HEK293 (cell line): ENCODE data around the gene SDF2.

Experiments
- CTCF ChIA-PET: fragments of 350-600 bp; formaldehyde crosslinking; extraction: SDS; loops from one replicate; lab custom pipeline; 2021; ENCODE audit warnings: antibody characterized with exemption; lab: Yijun Ruan, JAX
- POLR2A ChIA-PET: fragments of 300-600 bp; formaldehyde crosslinking; extraction: SDS; loops from one replicate; lab custom pipeline; 2020; ENCODE audit warnings: antibody characterized with exemption, inconsistent platforms; lab: Yijun Ruan, JAX
- H3K27ac ChIP-seq: fragments of 200-500 bp; sonication (Bioruptor generic); 2 replicates; pipeline ENCODE4 v1.5.1; 2014; ENCODE audit warnings: low read depth, low read length, control low read depth, inconsistent platforms; ENCODE audit errors: extremely low read depth
- H3K36me3 ChIP-seq, 2 experiments: fragments of 200-500 bp in 1 of 2; sonication (Bioruptor generic) in 1 of 2; 1 replicate in 1 of 2; 2 replicates in 1 of 2; pipeline ENCODE4 v1.5.1; 2014 to 2017; ENCODE audit warnings: inconsistent platforms in 2 of 2, low read length in 2 of 2; ENCODE audit not compliant: control insufficient read depth in 2 of 2, insufficient read depth in 1 of 2
- H3K4me1 ChIP-seq: fragments of 200-500 bp; sonication (Bioruptor generic); 2 replicates; pipeline ENCODE4 v1.5.1; 2014; ENCODE audit warnings: mild to moderate bottlenecking, low read length, inconsistent platforms; ENCODE audit not compliant: control insufficient read depth, insufficient read depth
- H3K4me3 ChIP-seq: 2 replicates; pipeline ENCODE4 v1.5.1; 2011; ENCODE audit warnings: low read depth, mild to moderate bottlenecking, control low read depth, low read length, moderate library complexity
- H3K9me3 ChIP-seq: fragments of 200-500 bp; sonication (Bioruptor generic); 2 replicates; pipeline ENCODE4 v1.5.1; 2014; ENCODE audit warnings: low read depth, low read length, inconsistent platforms; ENCODE audit not compliant: control insufficient read depth, insufficient read depth
- BCL6B ChIP-seq: fragments of 450-650 bp; formaldehyde crosslinking; IDR thresholded peaks from 2 replicates; pipeline ENCODE4 v1.5.1; 2017; ENCODE audit warnings: missing biosample characterization, missing genetic modification characterization
- KLF1 ChIP-seq: fragments of 450-650 bp; formaldehyde crosslinking; IDR thresholded peaks from 2 replicates; pipeline ENCODE4 v1.5.1; 2016; ENCODE audit warnings: missing biosample characterization, missing genetic modification characterization
- REPIN1 ChIP-seq: fragments of 450-650 bp; formaldehyde crosslinking; IDR thresholded peaks from 2 replicates; pipeline ENCODE4 v1.5.1; 2017; ENCODE audit warnings: missing biosample characterization, missing genetic modification characterization, low read depth
- REST ChIP-seq: fragments of 450-650 bp; formaldehyde crosslinking; IDR thresholded peaks from 2 replicates; pipeline ENCODE4 v1.5.1; 2016; ENCODE audit warnings: missing biosample characterization, missing genetic modification characterization
- ZBTB26 ChIP-seq: fragments of 450-650 bp; formaldehyde crosslinking; optimal IDR thresholded peaks from 2 replicates; pipeline ENCODE3; 2016; ENCODE audit warnings: missing biosample characterization, mild to moderate bottlenecking, missing genetic modification characterization
- ZFP3 ChIP-seq: fragments of 450-650 bp; formaldehyde crosslinking; IDR thresholded peaks from 2 replicates; pipeline ENCODE4 v1.5.1; 2016; ENCODE audit warnings: low read depth, missing biosample characterization, missing genetic modification characterization
- ZNF121 ChIP-seq: fragments of 450-650 bp; formaldehyde crosslinking; IDR thresholded peaks from 2 replicates; pipeline ENCODE4 v1.5.1; 2016; ENCODE audit warnings: missing biosample characterization, missing genetic modification characterization
- ZNF133 ChIP-seq: fragments of 450-650 bp; formaldehyde crosslinking; IDR thresholded peaks from 2 replicates; pipeline ENCODE4 v1.5.1; 2016; ENCODE audit warnings: missing biosample characterization, missing genetic modification characterization
- ZNF211 ChIP-seq: fragments of 450-650 bp; formaldehyde crosslinking; IDR thresholded peaks from 2 replicates; pipeline ENCODE4 v1.5.1; 2016; ENCODE audit warnings: low read depth, missing biosample characterization, missing genetic modification characterization
- ZNF214 ChIP-seq: fragments of 450-650 bp; formaldehyde crosslinking; IDR thresholded peaks from 2 replicates; pipeline ENCODE4 v1.5.1; 2017; ENCODE audit warnings: missing biosample characterization, mild to moderate bottlenecking, missing genetic modification characterization, borderline replicate concordance
- ZNF23 ChIP-seq: fragments of 450-650 bp; formaldehyde crosslinking; IDR thresholded peaks from 2 replicates; pipeline ENCODE4 v1.5.1; 2016; ENCODE audit warnings: missing biosample characterization, missing genetic modification characterization, borderline replicate concordance
- ZNF302 ChIP-seq: fragments of 450-650 bp; formaldehyde crosslinking; IDR thresholded peaks from 2 replicates; pipeline ENCODE4 v1.5.1; 2016; ENCODE audit warnings: missing biosample characterization, missing genetic modification characterization, low read depth
- ZNF366 ChIP-seq: fragments of 450-650 bp; formaldehyde crosslinking; conservative IDR thresholded peaks from 2 replicates; pipeline ENCODE4 v1.5.1; 2016; ENCODE audit warnings: missing biosample characterization, missing genetic modification characterization
- ZNF404 ChIP-seq: fragments of 450-650 bp; formaldehyde crosslinking; IDR thresholded peaks from 2 replicates; pipeline ENCODE4 v1.5.1; 2017; ENCODE audit warnings: missing biosample characterization, missing genetic modification characterization
- ZNF530 ChIP-seq: fragments of 450-650 bp; formaldehyde crosslinking; IDR thresholded peaks from 2 replicates; pipeline ENCODE4 v1.5.1; 2016; ENCODE audit warnings: low read depth, missing biosample characterization, missing genetic modification characterization
- ZNF580 ChIP-seq: fragments of 450-650 bp; formaldehyde crosslinking; IDR thresholded peaks from 2 replicates; pipeline ENCODE4 v1.5.1; 2016; ENCODE audit warnings: missing biosample characterization, missing genetic modification characterization
- ZNF596 ChIP-seq: fragments of 450-650 bp; IDR thresholded peaks from 2 replicates; pipeline ENCODE4 v1.5.0; 2018; ENCODE audit warnings: missing biosample characterization, mild to moderate bottlenecking, missing genetic modification characterization, moderate library complexity
- ZNF600 ChIP-seq: fragments of 450-650 bp; formaldehyde crosslinking; IDR thresholded peaks from 2 replicates; pipeline ENCODE4 v1.5.1; 2016; ENCODE audit warnings: missing biosample characterization, missing genetic modification characterization
- ZNF629 ChIP-seq: fragments of 450-650 bp; formaldehyde crosslinking; IDR thresholded peaks from 2 replicates; pipeline ENCODE4 v1.5.1; 2017; ENCODE audit warnings: missing biosample characterization, missing genetic modification characterization
- ZNF645 ChIP-seq: fragments of 450-650 bp; formaldehyde crosslinking; IDR thresholded peaks from 2 replicates; pipeline ENCODE4; 2016; ENCODE audit warnings: missing biosample characterization, missing genetic modification characterization
- ZNF670 ChIP-seq: fragments of 450-650 bp; formaldehyde crosslinking; IDR thresholded peaks from 2 replicates; pipeline ENCODE4 v1.5.1; 2016; ENCODE audit warnings: missing biosample characterization, missing genetic modification characterization, low read depth
- ZNF701 ChIP-seq: fragments of 450-650 bp; formaldehyde crosslinking; IDR thresholded peaks from 2 replicates; pipeline ENCODE4 v1.5.1; 2016; ENCODE audit warnings: missing biosample characterization, missing genetic modification characterization
- ZNF776 ChIP-seq: fragments of 450-650 bp; formaldehyde crosslinking; IDR thresholded peaks from 2 replicates; pipeline ENCODE4 v1.5.0; 2017; ENCODE audit warnings: missing biosample characterization, missing genetic modification characterization, borderline replicate concordance
- ZNF777 ChIP-seq: fragments of 450-650 bp; formaldehyde crosslinking; IDR thresholded peaks from 2 replicates; pipeline ENCODE4 v1.5.1; 2017; ENCODE audit warnings: missing biosample characterization, missing genetic modification characterization, borderline replicate concordance
- ZSCAN30 ChIP-seq: fragments of 450-650 bp; IDR thresholded peaks from 2 replicates; pipeline ENCODE4 v1.5.1; 2018; ENCODE audit warnings: missing biosample characterization, mild to moderate bottlenecking, missing genetic modification characterization, moderate library complexity
- ZXDB ChIP-seq: fragments of 450-650 bp; formaldehyde crosslinking; IDR thresholded peaks from 2 replicates; pipeline ENCODE4 v1.5.1; 2016; ENCODE audit warnings: missing biosample characterization, missing genetic modification characterization

The SDF2 gene

GRCh38 chr17:28641579-28641978 lies 20.1 kb downstream of the SDF2 start (continued):
- no peak for TF ChIP-seq ZNF629 (tag by site-specific recombination)

- ChIA-PET POLR2A (interaction anchor here (1.2 to 3.7 kb wide), 5 partner anchors 9 to 24 kb away, joined by 3 to 30 read pairs (median 4); partner anchors contain the start of gene BLTP2), CTCF (interaction anchor here (1.3 to 2.3 kb wide), 3 partner anchors 9 to 22 kb away, joined by 4 to 11 read pairs (median 6); partner anchors contain the start of gene BLTP2)
- no peaks in the 10 kb centered on the region for H3K4me1 ChIP-seq
- no peaks in the 10 kb centered on the region for H3K9me3 ChIP-seq
- H3K27ac ChIP-seq = no peak overlapping the region
- H3K4me3 ChIP-seq = no peak overlapping the region
- peaks cover 89 to 98% of the 10 kb centered on the region in 2 experiments for H3K36me3 ChIP-seq
- TF ChIP-seq ZNF530 (tag by site-specific recombination) (no peak), BCL6B (tag by site-specific recombination) (no peak), ZNF404 (no peak), ZNF211 (tag by site-specific recombination) (no peak), ZFP3 (no peak), REST (no peak), ZNF670 (tag by site-specific recombination) (no peak), ZNF776 (tag by site-specific recombination) (no peak), ZNF580 (tag by site-specific recombination) (no peak), ZNF302 (no peak), ZBTB26 (tag by site-specific recombination) (no peak), ZNF701 (tag by site-specific recombination) (no peak), ZSCAN30 (tag by site-specific recombination) (no peak), ZNF133 (tag by site-specific recombination) (no peak)
Measured at GRCh38 chr17:28635506-28635905, 26.2 kb downstream of the SDF2 start.

GRCh38 chr17:28634206-28634865 lies 27.4 kb downstream of the SDF2 start:
- no peaks in the 10 kb centered on the region for H3K9me3 ChIP-seq
- H3K4me3 ChIP-seq = no peak overlapping the region
- CTCF ChIA-PET = interaction anchor here (0.5 to 2.3 kb wide), 5 partner anchors 10 to 136 kb away, joined by 3 to 11 read pairs (median 4); partner anchors contain the start of gene BLTP2
- no peak overlapping the region for H3K27ac ChIP-seq
- POLR2A ChIA-PET = interaction anchor here (0.8 to 3.7 kb wide), 5 partner anchors 10 to 63 kb away, joined by 3 to 30 read pairs (median 4); partner anchors contain the start of gene BLTP2
- H3K4me1 ChIP-seq = no peaks in the 10 kb centered on the region
- peaks cover 90 to 100% of the 10 kb centered on the region in 2 experiments for H3K36me3 ChIP-seq
- no peak for TF ChIP-seq ZNF645
- no peak for TF ChIP-seq ZNF121 (tag by site-specific recombination)
- TF ChIP-seq KLF1 (tag by site-specific recombination) = no peak
- TF ChIP-seq ZNF600 (tag by site-specific recombination) = no peak
- TF ChIP-seq ZNF596 = no peak
- TF ChIP-seq ZNF214 (tag by site-specific recombination) = no peak
- TF ChIP-seq ZXDB (tag by site-specific recombination) = no peak
- no peak for TF ChIP-seq REPIN1 (tag by site-specific recombination)
- TF ChIP-seq ZNF23 (tag by site-specific recombination) = no peak
- no peak for TF ChIP-seq ZNF133 (tag by site-specific recombination)
- no peak for TF ChIP-seq ZNF366 (tag by site-specific recombination)
- TF ChIP-seq ZNF777 = no peak
